HG03342 (cell line): ENCODE data around the gene PRDM16.

Source experiments
- ATAC-seq: cut with Tn5 transposase; IDR thresholded peaks from one replicate; pipeline ENCODE4 v1.9.1; 2021; ENCODE audit warnings: mild to moderate bottlenecking, moderate library complexity; ENCODE audit not compliant: unreplicated experiment

PRDM16 gene

DNA sequence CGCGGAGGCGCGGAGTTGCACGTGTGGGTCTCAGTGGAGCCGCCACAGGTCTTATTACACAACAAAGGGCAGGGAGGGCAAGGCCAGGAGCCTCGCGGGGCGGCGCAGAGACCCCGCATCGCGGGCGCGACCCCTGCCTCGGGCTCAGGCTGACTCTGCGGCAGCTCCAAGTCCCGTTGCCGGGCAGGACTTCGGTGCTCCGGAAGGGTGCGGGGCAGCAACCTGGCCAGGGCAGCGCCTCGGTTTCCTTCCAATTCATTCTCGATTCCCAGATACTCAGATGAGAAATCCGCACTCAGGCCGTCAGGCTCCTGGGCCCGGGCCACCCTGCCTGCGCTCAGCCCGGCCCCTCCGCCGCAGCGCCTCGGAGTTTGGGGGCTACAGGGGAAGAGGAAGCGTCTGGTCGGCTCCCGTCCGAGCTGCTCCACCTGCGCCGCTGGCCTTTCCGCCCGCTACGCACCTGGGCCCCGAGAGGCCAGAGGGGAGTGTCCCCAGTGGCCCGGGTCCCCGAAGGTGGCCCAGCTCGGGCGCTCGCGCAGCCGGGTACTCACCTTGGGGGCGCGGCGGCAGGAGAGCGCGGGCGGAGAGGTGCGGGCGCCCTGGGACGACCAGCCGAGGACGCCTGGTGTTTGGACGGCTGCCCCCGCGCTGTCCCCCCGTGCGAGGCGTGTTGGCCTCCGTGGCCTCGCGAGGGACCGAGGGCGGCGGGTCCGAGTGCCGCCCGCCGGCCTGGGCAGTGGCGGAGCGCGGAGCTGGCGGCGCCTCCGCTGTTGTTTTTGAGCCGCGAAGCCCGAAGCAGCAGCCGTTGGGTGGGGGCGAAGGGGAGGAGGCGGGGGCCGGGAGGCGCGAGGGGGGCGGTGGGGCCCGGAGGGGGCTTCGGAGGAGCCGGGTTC lies 1.1 kb upstream of the PRDM16 start:
- ATAC-seq: no peak

DNA sequence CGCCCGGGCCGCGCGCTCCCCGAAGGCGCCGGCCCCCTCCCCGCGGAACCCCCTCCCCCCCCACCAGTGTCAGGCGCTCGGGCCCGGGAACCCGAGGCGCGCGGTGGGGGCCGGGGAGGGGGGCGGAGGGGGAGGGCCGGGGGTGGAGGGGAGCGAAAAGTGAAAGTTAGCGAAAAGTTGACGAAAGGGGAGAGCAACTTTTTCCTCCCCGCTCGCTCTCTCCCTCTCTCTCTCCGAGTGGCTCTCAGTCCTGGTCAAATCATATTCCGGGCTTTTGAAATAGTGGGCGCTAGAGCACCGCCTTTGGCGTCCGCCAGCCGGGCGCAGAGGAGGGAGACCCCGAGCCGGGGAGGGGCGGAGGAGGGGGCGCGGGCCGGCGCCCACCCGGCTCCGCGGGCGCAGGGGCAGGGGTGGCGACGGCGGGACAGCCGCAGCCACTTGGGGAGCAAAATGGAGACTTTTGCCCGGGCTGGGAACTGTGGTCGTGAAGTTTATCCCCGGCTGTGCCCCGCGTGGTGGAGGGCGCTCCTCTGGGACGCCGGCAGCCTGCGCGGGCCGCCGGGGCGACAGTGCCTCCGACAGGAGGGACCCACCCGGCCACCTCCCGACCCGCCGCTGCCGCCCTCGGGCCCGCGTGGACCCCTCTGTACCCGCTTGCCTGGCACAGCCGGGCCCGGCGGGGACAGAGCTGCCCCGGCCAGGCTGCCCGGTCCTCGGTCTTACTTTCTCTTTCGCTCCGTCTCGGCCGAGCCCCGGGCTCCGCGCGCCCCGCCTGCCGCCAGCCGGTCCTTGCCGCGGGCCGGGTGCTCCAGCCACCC lies 697 bp downstream of the PRDM16 start:
- no peak for ATAC-seq

DNA sequence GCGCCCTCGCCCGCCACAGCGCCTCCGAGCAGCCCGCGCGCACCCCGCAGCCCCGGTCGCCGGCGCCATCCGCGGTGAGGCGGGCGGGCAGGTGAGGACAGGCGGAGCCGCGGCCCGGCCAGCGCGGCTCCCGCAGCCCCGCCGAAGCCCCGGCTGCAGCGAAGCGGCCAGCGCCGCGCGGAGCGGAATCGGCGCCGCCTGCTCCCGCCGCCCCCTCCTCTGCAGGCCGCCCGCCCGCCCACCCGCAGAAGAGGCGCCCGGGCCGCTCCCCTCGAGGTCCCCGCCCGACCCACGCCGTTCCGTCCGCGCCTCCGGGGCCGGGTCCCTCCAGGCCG lies 1.3 kb downstream of the PRDM16 start:
- ATAC-seq: no peak

DNA sequence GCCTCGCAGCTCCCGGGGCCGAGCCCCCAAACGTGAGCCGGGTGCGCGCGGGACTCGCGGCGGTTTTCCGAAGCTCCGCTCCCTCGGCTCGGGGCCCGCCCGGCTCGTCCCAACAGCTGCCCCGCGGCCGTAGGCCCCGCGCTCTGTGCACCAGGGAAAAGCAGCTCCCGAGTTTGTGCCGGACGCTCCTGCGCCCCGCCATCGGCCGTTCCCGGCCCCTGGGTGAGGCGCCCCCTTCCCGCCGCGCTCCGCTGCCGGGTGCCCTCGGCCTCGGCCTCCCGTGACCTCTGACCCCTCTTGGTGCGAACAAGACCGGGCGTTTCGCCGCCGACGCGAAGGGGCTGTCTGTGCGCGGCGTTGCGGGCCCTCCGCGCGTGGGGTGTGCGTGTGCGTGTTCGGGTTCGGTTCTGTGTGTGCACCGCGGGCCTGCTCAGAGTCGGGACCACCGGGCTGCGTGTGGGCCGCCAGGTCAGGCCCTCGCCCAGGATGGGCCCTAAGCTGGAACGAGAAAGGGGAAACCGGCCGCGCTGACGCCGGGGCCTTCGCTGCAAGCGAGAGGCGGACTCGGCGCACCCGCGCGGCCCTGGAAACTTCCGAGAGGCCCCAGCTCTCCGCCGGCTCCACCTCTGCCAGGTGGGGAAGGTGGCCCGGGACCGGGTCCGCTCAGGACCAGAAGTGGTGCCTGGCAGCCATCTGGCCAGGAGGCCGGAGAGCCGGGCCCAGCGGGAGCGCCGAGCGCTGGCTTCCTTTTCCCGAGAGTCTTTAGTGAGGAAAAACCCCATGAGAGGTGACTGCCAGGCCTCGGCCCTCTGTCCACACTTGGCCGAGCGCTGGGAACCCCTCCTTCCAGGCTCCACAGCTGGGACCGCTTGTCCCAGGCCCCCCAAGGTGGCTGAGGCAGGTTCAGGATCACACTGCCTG lies 1.9 kb downstream of the PRDM16 start:
- ATAC-seq: no peak

DNA sequence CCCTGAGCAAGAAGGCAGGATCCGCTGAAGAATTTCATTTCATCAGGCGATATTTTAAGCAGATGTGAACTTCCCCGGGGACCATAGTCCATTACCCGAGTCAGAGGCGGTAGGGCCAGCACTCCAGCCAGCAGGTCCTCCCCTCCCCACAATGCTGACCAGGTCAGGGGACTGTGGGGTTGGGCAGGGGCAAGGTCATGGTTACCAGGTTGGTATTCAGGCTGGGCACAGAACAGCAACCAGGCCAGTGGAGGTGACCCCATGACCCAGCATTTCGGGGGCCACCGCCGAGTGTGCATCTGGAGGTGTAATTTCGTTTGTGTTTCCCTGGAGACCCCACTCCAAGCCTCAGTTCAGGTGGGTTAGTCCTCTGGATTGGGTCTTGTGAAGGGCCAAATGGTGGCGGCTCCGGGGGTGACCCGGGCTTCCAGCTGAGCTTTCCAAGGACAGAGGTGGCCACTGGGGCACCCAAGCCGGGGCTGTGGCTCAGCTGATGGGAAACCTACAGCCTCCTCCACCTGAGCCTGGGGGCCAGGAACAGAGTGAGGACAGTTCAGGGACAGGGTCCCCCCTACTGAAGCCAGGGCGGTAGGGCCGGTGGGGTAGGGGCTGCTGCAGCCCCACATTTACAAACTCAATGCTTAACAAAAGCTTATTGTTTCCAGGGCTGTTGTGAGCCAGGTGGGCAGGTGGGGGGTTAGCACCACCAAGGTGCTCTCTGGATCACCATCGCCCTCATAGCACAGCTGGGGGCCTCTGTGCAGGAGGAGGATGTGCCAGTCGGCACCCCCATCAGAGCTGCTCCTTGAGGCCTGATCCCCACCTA lies 2.8 kb downstream of the PRDM16 start:
- ATAC-seq: no peak

DNA sequence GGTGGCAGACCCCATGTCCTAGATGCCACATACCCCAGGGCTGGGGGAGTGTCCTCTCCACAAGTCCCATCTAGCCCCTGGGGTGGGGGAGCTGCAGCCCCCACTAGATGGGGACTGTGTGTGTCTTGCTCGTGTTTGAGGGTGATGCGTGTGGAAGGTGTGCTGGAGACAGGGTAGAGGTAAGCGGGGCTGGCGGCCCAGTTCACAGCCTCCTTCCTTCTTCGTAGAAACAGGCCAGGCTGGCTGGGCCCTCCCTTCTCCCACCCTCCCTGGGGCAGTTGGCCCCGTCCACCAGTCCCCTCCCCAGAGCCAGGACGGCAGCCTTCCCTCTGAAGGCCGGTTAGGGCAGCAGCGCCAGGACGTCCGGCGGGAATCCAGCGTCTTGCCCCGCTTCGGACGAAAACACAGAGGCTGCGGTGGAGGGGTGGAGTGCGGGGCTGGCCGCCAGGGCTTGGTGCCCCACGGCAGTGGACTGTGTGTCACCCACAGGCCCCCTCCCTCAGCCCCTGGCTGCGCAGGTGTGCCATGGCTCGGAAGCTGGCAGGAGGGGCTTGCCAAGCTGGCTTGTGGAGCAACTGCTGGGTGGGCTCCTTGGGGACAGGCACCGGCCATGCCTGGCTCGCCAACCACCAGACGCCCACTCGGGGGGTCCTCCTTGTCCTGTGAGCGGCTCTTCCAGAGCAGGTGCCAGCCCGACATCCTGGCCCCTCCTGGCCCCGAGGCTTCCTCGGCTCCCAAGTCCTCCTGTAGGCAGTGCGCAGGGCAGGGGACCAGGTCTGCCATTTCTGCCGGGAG lies 3.6 kb downstream of the PRDM16 start:
- ATAC-seq: no peak

DNA sequence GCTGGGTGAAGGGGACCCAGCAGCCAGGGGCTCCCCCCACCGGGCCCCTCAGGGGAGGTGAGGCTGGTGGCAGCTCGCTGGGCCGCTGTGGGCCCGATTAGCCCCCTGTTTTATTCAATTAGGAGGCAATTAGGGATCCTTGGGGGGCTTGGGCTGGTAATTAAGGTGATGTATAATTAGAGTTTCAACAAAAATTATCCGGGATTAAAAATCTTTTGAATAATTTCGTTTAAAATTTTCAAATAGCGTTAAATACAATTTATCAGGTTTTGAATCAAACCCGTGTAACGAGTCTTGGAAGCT lies 4.1 kb downstream of the PRDM16 start:
- no peak for ATAC-seq

DNA sequence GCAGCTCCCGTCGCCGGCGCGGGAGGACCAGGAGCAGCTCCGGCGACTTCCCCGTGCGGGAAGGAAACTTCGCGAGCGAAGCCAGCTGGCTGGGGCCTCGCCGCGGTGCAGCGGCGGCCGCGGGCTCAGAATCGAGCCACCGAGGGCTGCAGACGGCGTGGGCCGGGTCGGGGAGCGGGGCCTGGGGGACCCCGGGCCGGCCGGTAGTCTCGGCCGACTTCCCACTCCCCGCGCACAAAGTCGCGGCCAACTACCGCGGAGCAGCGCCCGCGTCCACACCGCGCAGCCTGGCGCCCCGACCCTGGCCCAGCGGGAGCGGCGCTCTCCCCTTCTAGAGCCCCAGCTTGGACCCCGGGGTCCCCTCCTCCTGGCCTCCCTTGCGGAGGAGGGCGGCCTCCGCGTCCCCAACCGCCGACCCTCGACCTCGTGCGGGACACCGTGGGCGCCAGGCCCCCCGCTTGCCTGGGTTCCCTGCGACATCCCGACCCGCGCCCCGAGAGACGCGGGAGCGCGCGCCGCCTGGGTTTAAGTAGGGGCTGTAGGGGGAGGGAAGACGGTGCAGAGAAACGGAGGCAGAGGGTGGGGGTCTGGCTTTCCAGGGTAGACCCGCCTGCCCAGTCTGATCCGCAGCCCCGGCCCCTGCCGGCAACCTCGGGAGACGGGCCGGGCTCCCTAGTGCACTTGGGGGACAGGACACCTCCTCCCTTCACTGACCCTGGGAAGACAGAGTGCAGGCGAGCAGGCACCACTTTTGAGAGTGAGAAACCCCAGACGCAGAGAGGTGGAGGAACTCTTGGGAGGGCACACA lies 4.7 kb downstream of the PRDM16 start:
- ATAC-seq: no peak

DNA sequence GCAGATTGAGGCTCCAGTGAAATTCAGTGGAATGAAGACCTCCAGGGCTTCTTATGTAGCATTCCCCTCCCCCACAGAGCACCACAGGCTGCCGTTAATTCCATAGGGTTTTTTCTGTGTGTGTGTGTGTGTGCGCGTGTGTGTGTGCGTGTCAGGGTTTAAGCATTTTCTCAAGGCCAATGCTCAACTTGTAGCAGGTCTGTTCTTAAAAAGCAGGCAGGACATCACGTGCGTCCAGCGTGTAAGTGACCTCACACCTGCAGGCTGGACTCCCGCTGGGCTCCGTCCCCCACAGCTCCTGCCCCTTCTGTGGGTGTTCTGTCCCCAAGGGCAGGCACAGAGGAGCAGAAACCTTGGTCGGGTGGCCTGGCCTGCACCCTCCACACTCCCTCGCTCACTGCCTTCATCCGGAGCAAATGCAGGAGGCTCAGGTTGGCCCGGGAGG lies 5.3 kb downstream of the PRDM16 start:
- no peak for ATAC-seq

DNA sequence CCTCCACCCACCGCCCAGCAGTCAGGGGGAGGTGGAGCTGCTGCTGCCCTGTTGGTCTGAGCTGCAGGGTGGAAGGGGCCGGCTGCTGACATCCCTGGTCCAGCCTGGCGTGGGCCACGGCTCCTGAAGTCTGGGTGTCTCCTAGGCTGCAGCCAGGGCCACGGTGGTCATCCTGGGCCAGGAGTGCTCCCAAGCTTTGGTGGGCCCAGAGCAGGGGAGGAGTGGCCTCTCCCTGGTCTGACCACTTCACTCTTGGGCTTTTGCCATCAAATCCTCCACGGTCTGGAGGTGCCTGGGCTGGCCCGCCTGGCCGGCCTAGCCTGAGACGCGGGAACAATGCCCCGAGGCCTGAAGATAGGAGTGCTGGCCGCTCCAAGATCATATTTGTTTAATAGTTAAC lies 5.8 kb downstream of the PRDM16 start:
- ATAC-seq: no peak

DNA sequence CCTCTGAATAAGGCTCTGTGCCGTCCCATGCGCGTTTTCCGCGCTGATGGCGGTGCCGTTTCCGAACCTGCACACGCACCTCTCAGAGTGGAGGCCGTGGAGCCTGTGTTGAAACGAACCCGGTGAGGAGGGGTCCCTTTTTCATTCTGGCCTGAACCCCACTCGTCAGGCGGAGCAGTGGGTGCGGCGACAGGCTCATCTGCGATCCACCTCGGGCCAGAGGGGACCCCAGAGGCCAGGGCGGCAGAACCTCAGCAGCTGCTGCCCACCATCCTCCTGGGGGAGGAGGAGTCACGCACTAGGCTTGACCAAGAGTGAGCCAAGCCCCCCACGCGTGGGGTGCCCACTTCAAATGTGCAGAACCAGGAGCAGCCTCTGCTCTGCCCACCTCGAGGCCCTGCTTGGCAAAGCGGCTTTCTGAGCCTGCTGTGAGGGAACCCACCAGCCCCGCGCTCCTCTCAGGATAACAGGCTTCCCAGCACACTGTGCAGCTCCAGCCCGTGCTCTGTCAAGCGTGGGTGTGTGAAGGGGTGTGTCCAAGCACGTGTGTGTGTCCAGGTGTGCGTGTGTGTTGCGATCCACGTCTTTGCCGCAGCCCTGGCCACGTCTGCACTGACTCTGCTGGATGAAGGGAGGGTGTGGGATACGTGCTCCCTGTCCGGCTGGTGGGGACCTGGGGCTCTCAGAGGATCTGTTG lies 6.8 kb downstream of the PRDM16 start:
- ATAC-seq: no peak

DNA sequence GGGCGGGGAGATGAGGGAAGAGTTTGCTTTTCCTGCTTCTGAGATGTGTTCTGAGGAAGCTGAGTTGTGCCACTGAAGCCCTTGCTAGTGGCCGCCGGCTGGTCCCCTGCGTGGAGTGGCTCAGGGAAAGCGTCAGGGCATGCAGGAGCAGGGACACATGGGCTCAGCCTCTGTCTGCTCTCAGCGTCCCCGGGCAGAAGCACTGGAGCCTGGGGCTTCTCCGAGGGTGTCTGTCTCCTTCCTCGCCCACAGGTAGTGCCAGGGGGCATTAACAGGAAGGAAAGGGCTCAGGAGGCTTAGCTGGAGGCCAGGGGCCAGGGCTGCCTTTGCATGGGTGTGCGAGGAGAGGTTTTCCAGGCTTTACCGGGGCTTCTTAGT lies 7.3 kb downstream of the PRDM16 start:
- no peak for ATAC-seq

DNA sequence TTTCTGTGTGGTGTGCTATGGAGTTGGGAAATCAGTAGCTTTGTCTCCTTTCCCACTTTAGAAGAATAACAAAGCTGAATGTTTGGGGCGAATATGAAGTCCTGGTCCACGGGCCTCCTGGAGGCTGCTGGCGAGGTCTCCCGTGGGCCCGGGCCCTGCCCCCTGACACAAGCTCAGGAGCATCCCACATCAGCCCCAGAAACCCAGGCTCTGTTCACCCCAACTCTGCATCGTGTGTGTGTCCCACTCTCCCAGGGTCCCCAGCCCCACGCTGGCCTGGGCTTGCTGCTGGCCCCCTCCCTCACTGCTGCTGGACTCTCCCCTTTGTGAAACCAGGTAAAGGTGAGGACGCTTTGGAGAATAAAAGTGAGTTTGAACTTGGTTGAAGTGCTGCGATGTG lies 8.1 kb downstream of the PRDM16 start:
- no peak for ATAC-seq

DNA sequence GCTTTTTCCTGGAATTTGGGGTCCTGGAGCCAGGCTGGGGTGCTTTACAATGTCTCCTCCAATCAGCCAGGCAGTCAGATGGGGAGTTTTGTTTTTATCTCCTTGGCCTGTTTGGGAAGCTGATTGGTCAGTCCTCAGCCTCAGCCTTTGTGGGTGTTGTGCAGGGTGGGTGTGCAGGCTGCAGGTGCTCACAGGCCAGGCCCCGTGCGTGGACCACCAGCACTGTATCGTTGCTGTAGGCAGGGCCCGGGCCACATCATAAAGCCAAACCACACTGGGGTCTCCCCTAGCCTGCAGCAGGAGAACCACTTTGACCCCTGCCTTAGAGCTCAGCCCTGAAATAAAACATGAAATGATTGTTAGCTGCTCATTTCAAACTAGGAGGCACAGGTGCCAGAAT lies 8.6 kb downstream of the PRDM16 start:
- ATAC-seq: no peak

DNA sequence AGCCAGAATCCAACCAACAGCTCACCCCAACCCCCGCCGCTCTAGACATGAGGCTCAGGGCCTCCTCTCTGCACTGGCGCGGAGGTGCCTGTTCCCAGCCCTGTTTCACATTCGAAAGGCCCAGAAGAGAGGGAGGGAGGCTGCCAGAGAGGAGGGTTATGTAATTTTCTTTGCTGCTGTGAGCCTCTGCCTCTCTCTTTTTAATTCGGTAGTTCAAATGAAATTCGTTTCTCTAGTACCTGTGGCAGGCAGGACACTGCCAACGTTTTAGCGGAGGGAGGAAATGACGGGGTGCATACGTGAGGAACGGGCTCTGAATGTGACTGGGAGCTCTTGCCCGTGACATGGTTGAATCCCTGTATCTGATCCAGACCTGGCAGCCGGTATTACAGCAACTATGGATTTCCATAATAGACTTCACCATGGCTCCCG lies 9.4 kb downstream of the PRDM16 start:
- no peak for ATAC-seq

DNA sequence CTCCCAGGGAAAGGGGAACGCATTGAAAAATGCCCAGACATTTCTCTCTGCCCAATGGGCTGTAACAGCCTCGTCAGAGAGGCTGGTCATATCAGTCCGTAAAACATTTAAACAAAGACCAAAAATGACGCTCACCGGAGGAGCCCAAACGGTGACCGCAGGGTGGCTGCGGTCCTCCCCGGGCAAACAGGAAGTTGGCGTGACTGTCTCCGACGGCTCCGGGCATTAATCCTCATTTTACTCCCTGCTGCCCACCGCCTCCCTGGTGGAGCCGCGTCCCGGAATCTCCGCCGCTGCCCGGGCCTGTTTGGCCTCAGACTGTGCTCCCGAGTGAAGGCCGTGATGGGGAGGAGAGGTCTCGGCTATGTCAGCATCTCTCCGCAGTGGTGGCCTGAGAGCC lies 9.9 kb downstream of the PRDM16 start:
- no peak for ATAC-seq

DNA sequence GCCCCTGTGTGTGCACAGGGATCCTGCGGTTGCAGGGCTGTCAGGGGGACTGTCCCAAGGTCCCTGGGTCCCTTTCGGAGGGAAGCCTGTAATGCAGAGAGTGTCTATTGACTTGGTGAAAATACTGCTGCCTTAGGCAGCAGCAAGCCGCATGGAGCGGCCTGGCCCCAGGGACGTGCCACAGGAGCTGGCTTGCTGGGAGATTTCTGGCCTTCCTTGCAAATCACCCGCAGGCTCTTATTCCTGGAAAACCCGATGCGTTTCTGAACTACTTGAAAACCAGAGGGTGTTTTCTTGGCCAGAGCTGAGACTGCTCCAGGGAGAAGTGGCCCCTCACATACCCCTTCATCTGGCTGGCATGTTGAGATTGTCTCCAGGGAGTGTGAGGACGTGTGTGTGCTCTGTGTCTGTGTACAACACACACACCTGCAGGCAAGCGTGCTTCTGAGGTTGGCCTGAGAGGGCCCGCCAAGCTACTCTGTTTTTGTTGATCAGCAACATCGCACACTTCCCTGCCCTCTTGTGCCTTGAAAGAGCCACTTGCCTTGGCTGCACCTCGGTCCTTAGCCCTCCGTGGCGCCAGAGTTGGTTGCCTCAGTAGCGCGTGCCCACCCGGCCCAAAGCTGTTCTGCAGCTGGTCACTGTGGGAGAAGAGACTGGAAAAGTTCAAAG lies 10.5 kb downstream of the PRDM16 start:
- ATAC-seq: no peak
